Osteocyte (in vitro differentiated cells): ENCODE measurements around the gene SPDEF. TPM values are rescaled to one million over a fixed set of nuclear protein-coding genes. Genes with fewer than 3 reads are reported as not detected.

Source experiments
- DNase-seq: peaks from one replicate; pipeline ENCODE4 v3.0.0; 2021; ENCODE audit warnings: mixed read lengths; ENCODE audit not compliant: unreplicated experiment; ENCODE audit errors: extremely low spot score
- H3K27ac Mint-ChIP-seq: one replicate; pipeline ENCODE4 v1.8.0; 2021; ENCODE audit warnings: mild to moderate bottlenecking, mixed read lengths; ENCODE audit not compliant: unreplicated experiment
- H3K27me3 Mint-ChIP-seq: one replicate; pipeline ENCODE4 v1.8.0; 2021; ENCODE audit warnings: mixed read lengths; ENCODE audit not compliant: unreplicated experiment
- H3K36me3 Mint-ChIP-seq: one replicate; pipeline ENCODE4 v1.8.0; 2021; ENCODE audit warnings: mixed read lengths; ENCODE audit not compliant: unreplicated experiment
- H3K4me1 Mint-ChIP-seq: one replicate; pipeline ENCODE4 v1.8.0; 2021; ENCODE audit warnings: mixed read lengths; ENCODE audit not compliant: unreplicated experiment
- H3K4me3 Mint-ChIP-seq: one replicate; pipeline ENCODE4 v1.8.0; 2021; ENCODE audit warnings: mild to moderate bottlenecking, moderate library complexity, mixed read lengths; ENCODE audit not compliant: unreplicated experiment
- H3K9me3 Mint-ChIP-seq: one replicate; pipeline ENCODE4 v1.8.0; 2021; ENCODE audit warnings: mixed read lengths; ENCODE audit not compliant: unreplicated experiment
- total RNA-seq: library from RNA; stranded (reverse); gene quantifications from 2 replicates; pipeline ENCODE4 v1.2.1, GENCODE V29; 2021
- TF ChIP-seq, protein P1 (sequence below): fragments of 200-600 bp; sonication (generic); IDR thresholded peaks from 2 replicates; pipeline ENCODE4 v1.5.0; 2021; ENCODE audit warnings: antibody characterized with exemption, mild to moderate bottlenecking, moderate library complexity

The SPDEF gene
- total RNA-seq, 1 donor from 2014 or later: not detected

DNA sequence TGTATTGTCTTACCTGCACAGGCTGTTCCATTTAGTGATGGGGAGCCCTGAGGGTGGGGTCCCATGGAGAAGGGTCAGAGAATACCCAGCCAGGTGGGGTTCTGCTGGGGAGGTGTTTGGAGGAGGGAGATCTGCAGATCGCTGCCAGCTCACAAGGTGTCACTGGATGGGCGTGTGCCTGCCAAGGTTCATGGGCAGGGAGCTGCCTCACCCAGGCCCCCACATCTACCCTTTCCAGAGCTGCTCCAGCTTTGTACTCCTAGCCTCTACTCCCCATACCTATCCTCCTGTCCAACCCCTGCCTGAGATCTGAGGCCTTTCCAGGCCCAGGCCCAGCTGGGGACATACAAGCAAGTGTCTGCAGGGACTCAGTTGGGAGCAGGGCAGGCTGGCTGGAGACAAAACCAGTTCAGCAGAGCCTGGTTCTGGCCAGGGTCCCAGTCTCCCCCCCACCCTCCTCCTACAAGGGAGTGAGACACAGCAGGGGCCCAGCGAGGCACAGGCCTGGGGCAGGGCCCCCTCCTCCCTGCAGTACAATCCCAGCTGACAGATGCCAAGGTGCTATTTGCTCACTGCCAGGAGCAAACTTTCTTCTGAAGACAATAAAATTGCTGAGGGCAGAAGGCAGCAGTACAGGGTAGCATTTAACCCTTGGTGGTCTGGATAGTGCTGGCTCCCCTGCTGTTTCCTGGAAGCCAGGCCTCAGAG lies 19.7 kb downstream of the SPDEF start:
- Mint-ChIP-seq H3K4me1 (peaks cover 3% of the 10 kb centered on the region), H3K27me3 (no peaks in the 10 kb centered on the region), H3K4me3 (no peak overlapping the region), H3K9me3 (no peaks in the 10 kb centered on the region), H3K27ac (no peak overlapping the region), H3K36me3 (no peaks in the 10 kb centered on the region)
- TF ChIP-seq, protein P1, sequence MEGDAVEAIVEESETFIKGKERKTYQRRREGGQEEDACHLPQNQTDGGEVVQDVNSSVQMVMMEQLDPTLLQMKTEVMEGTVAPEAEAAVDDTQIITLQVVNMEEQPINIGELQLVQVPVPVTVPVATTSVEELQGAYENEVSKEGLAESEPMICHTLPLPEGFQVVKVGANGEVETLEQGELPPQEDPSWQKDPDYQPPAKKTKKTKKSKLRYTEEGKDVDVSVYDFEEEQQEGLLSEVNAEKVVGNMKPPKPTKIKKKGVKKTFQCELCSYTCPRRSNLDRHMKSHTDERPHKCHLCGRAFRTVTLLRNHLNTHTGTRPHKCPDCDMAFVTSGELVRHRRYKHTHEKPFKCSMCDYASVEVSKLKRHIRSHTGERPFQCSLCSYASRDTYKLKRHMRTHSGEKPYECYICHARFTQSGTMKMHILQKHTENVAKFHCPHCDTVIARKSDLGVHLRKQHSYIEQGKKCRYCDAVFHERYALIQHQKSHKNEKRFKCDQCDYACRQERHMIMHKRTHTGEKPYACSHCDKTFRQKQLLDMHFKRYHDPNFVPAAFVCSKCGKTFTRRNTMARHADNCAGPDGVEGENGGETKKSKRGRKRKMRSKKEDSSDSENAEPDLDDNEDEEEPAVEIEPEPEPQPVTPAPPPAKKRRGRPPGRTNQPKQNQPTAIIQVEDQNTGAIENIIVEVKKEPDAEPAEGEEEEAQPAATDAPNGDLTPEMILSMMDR: no peak
- no peak for DNase-seq

GRCh38 chr6:34535646-34536045 lies 20.5 kb downstream of the SPDEF start:
- Mint-ChIP-seq H3K4me3 (no peak overlapping the region), H3K9me3 (no peaks in the 10 kb centered on the region), H3K27ac (no peak overlapping the region), H3K36me3 (no peaks in the 10 kb centered on the region), H3K27me3 (no peaks in the 10 kb centered on the region), H3K4me1 (peaks cover 3% of the 10 kb centered on the region)
- TF ChIP-seq, protein P1: no peak
- no peak for DNase-seq

- Mint-ChIP-seq H3K27me3 (no peaks in the 10 kb centered on the region), H3K9me3 (no peaks in the 10 kb centered on the region), H3K27ac (no peak overlapping the region), H3K36me3 (no peaks in the 10 kb centered on the region), H3K4me1 (peaks cover 3% of the 10 kb centered on the region), H3K4me3 (no peak overlapping the region)
- TF ChIP-seq, protein P1: no peak
- no peak for DNase-seq
These were observed 20.9 kb downstream of the SPDEF start for GRCh38 chr6:34535199-34535598.

GRCh38 chr6:34534656-34535055 lies 21.5 kb downstream of the SPDEF start:
- Mint-ChIP-seq H3K4me3 (no peak overlapping the region), H3K27me3 (no peaks in the 10 kb centered on the region), H3K27ac (no peak overlapping the region), H3K4me1 (peaks cover 3% of the 10 kb centered on the region), H3K36me3 (no peaks in the 10 kb centered on the region), H3K9me3 (no peaks in the 10 kb centered on the region)
- TF ChIP-seq, protein P1: no peak
- DNase-seq: no peak

DNA sequence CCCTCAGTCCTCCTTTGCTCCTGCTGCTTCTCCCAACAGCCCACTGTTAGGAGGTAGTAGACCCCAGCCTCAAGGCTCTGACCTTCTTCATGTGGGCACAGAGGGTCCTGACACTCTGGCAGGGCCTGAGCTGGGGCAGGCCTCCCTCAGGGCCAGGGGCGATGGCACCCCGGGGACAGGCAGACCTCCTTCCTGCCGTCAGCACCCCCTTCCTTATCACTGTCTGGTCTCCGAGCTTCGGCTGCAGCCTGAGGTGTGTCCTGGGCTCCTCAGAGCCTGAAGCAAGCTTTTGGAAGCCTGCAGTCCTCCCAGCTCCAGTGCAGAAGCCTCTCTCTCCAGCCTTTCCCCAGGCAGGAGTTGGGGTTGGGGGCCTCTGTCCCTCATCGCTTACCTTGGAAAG lies 22.0 kb downstream of the SPDEF start:
- Mint-ChIP-seq H3K4me1 (peaks cover 3% of the 10 kb centered on the region), H3K36me3 (no peaks in the 10 kb centered on the region), H3K4me3 (no peak overlapping the region), H3K9me3 (no peaks in the 10 kb centered on the region), H3K27ac (no peak overlapping the region), H3K27me3 (no peaks in the 10 kb centered on the region)
- no peak for DNase-seq
- TF ChIP-seq, protein P1: no peak
